Measurements from ENCODE around the gene COL5A1.

The COL5A1 gene

GRCh38 chr9:134772331-134772730 is 130.7 kb downstream of the COL5A1 start:
- no peak overlapping the region for H3K27ac ChIP-seq (ENCODE audit: low read length)
- H3K36me3 ChIP-seq (ENCODE audit: insufficient read depth, low read length): no peaks in the 10 kb centered on the region
- TF ChIP-seq EZH2 (IDR thresholded peaks at IDR 0.05; ENCODE audit: borderline replicate concordance, low read depth, low read length, severe bottlenecking) (no peak), CTCF (IDR thresholded peaks at IDR 0.05; ENCODE audit: borderline replicate concordance, extremely low read depth, low read length, poor library complexity, severe bottlenecking) (no peak)
- H3K79me2 ChIP-seq (ENCODE audit: insufficient read depth, low read length): no peaks in the 10 kb centered on the region
- H3K4me3 ChIP-seq (ENCODE audit: low read depth in 1 of 2, low read length in 2 of 2): no peak overlapping the region
- no peak overlapping the region for H2AFZ ChIP-seq (ENCODE audit: low read depth, low read length)
- H3K9me3 ChIP-seq (ENCODE audit: insufficient read depth, low read length, severe bottlenecking): no peaks in the 10 kb centered on the region
- no peaks in the 10 kb centered on the region for H4K20me1 ChIP-seq (ENCODE audit: insufficient read depth, low read length)
- no peaks in the 10 kb centered on the region for H3K4me1 ChIP-seq (ENCODE audit: insufficient read depth, low read length)
- no peaks in the 10 kb centered on the region for H3K27me3 ChIP-seq (ENCODE audit: insufficient read depth, low read length, poor library complexity)
- no peak overlapping the region for H3K9ac ChIP-seq (ENCODE audit: low read depth, low read length)
- DNase-seq (no peak), ATAC-seq (ENCODE audit: insufficient read depth, low read depth) (no peak)
- no peak overlapping the region for H3K4me2 ChIP-seq (ENCODE audit: insufficient read depth, low read length)

GRCh38 chr9:134773842-134774241 is 132.2 kb downstream of the COL5A1 start:
- no peak overlapping the region for H3K27ac ChIP-seq (ENCODE audit: low read length)
- DNase-seq: no peak
- no peaks in the 10 kb centered on the region for H3K36me3 ChIP-seq (ENCODE audit: insufficient read depth, low read length)

GRCh38 chr9:134774410-134774809 is 132.8 kb downstream of the COL5A1 start:
- H3K79me2 ChIP-seq (ENCODE audit: insufficient read depth, low read length): no peaks in the 10 kb centered on the region
- no peak overlapping the region for H3K27ac ChIP-seq (ENCODE audit: low read length)
- TF ChIP-seq EZH2 (IDR thresholded peaks at IDR 0.05; ENCODE audit: borderline replicate concordance, low read depth, low read length, severe bottlenecking) (no peak), CTCF (IDR thresholded peaks at IDR 0.05; ENCODE audit: borderline replicate concordance, extremely low read depth, low read length, poor library complexity, severe bottlenecking) (no peak)
- H3K4me2 ChIP-seq (ENCODE audit: insufficient read depth, low read length): no peak overlapping the region
- no peaks in the 10 kb centered on the region for H3K27me3 ChIP-seq (ENCODE audit: insufficient read depth, low read length, poor library complexity)
- no peaks in the 10 kb centered on the region for H3K4me1 ChIP-seq (ENCODE audit: insufficient read depth, low read length)
- ATAC-seq (ENCODE audit: insufficient read depth, low read depth): no peak
- no peak for DNase-seq
- H3K4me3 ChIP-seq (ENCODE audit: low read depth in 1 of 2, low read length in 2 of 2): no peak overlapping the region
- H2AFZ ChIP-seq (ENCODE audit: low read depth, low read length): no peak overlapping the region
- no peaks in the 10 kb centered on the region for H3K36me3 ChIP-seq (ENCODE audit: insufficient read depth, low read length)
- no peaks in the 10 kb centered on the region for H3K9me3 ChIP-seq (ENCODE audit: insufficient read depth, low read length, severe bottlenecking)
- no peak overlapping the region for H3K9ac ChIP-seq (ENCODE audit: low read depth, low read length)
- H4K20me1 ChIP-seq (ENCODE audit: insufficient read depth, low read length): no peaks in the 10 kb centered on the region

More at GRCh38 chr9:134773842-134774241, 132.2 kb downstream of the COL5A1 start:
- Histone ChIP-seq H3K4me3 (ENCODE audit: low read depth in 1 of 2, low read length in 2 of 2) (no peak overlapping the region), H3K9me3 (ENCODE audit: insufficient read depth, low read length, severe bottlenecking) (no peaks in the 10 kb centered on the region), H3K27me3 (ENCODE audit: insufficient read depth, low read length, poor library complexity) (no peaks in the 10 kb centered on the region), H3K4me1 (ENCODE audit: insufficient read depth, low read length) (no peaks in the 10 kb centered on the region), H3K9ac (ENCODE audit: low read depth, low read length) (no peak overlapping the region), H3K79me2 (ENCODE audit: insufficient read depth, low read length) (no peaks in the 10 kb centered on the region), H4K20me1 (ENCODE audit: insufficient read depth, low read length) (no peaks in the 10 kb centered on the region), H2AFZ (ENCODE audit: low read depth, low read length) (no peak overlapping the region), H3K4me2 (ENCODE audit: insufficient read depth, low read length) (no peak overlapping the region)
- TF ChIP-seq CTCF (IDR thresholded peaks at IDR 0.05; ENCODE audit: borderline replicate concordance, extremely low read depth, low read length, poor library complexity, severe bottlenecking) (no peak), EZH2 (IDR thresholded peaks at IDR 0.05; ENCODE audit: borderline replicate concordance, low read depth, low read length, severe bottlenecking) (no peak)
- no peak for ATAC-seq (ENCODE audit: insufficient read depth, low read depth)

Measured in DND-41 (cell line).